GM13976 (cell line): Measurements from ENCODE around the gene NABP2.

Source experiments
- DNase-seq: peaks from one replicate; pipeline ENCODE4 v3.0.0; 2012; ENCODE audit warnings: low spot score
- CTCF ChIP-seq: IDR thresholded peaks from 2 replicates; pipeline ENCODE4 v1.5.1; 2012; ENCODE audit warnings: borderline replicate concordance, mild to moderate bottlenecking; ENCODE audit not compliant: insufficient read depth; ENCODE audit errors: extremely low read depth, missing control alignments, control extremely low read depth
- in situ Hi-C: fragments of 300-500 bp; cut with MboI; formaldehyde crosslinking; loops from one replicate; pipeline ENCODE4 v1.12.0; 2022; ENCODE audit warnings: low sequenced_read_pairs, mixed read lengths, inconsistent platforms; ENCODE audit not compliant: unreplicated experiment

NABP2 gene

DNA sequence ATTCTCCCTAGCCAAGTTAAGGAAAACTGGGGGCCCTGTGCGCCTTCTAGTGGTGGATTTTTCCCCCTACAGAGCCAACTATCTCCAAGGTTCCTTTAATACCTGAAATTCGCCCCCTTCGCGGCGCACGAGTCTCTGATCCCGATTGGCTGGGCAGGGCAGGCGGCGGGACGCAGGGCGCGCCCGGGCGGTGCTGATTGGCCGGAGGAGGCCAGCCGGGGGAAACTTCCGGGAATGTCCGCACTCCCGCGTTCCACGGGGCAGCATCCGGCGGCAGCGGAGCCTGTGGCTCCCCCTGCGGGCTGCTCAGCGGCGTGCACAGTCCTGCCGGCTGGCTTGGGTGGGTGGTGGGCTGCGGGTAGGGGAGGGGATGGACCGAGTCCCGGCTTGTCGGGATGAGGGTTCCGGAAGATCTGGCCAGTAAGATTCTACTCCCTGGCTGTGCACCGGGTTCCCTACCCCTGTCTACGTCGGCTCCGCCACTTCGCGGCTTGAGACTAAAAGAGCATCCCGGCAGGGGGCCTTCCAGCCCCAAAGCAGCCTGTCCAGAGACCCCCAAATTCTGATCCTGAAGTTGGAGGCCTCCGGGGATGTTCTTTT is at the start of gene NABP2:
Gene NABP2, plus strand, starts transcription at position 241 of the 600 bp plus-strand sequence. CDS start 515 bp downstream, outside the sequence.
- peak; percentile 98 for TF ChIP-seq CTCF
- in situ Hi-C loops, result loop anchor here (25.0 kb wide), 1 partner anchor 238 kb away; the partner anchor contains the start of genes MIP and SPRYD4
- DNase-seq, result peak; percentile 99

DNA sequence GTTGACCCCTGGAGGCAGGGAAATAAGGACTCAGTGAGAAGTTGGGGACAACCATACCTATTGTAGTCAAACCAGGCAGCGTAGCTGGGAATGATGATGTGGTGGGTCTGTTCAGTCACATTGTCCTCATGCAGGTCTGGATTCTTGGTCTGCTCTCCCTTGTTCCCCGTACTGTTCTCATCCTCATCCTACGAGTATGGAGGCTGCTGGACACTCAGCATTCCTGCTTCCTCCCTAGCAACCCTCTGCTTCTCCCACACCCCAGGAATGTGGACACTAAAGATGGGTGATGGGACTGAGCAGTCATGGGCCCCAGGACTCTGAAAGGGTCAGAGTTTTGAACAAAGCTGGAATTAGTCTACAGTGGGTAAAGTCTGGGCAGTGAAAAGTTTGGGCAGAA is 45.8 kb upstream of the NABP2 start:
- no peak for TF ChIP-seq CTCF
- in situ Hi-C loops, result no loop called here
- DNase-seq, result no peak

DNA sequence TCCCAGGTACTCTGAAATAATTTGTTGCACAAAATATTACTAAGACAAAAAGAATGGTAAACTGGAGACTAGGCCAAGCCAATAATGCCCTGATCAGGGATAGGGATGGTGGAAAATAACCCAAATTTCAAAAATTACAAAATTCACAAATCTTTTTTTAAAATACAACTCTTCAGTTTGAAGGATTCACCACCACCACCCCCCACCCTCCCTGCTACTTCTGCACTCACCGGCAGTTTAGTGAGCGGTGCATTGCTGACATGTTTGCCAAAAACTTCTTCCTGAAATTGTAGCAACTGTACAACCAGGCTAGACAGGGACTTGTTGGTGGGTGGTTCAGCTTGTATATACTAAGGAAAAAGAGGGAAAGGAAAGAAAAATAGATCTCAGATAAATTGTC is 37.2 kb upstream of the NABP2 start:
- no peak for TF ChIP-seq CTCF
- DNase-seq, result no peak
- in situ Hi-C loops, result no loop called here

- no peak for DNase-seq
- TF ChIP-seq CTCF, result no peak
- in situ Hi-C loops, result no loop called here
Observed at GRCh38 chr12:56188131-56188777, 35.9 kb upstream of the NABP2 start.

GRCh38 chr12:56188778-56189098 is 35.4 kb upstream of the NABP2 start:
- TF ChIP-seq CTCF, result no peak
- in situ Hi-C loops, result no loop called here
- no peak for DNase-seq

GRCh38 chr12:56189099-56189917 is 34.8 kb upstream of the NABP2 start, which contains the start of gene SMARCC2:
TSS of gene SMARCC2 (minus strand) at chr12:56189483. CDS start at chr12:56189461, 22 bp downstream.
- peak; percentile 95 for DNase-seq
- in situ Hi-C loops, result no loop called here
- TF ChIP-seq CTCF, result peak; percentile 96
